GM06990 (cell line): ENCODE measurements around the gene OR6C68.
"Not testable (repeated sequence)": the region's sequence is repeated elsewhere in the genome, so short reads cannot be mapped to it uniquely, and the experiment has no call there.

Source experiments
- DNase-seq: peaks from one replicate; pipeline ENCODE4 v3.0.0-alpha.2; 2011; ENCODE audit not compliant: insufficient read length; ENCODE audit errors: extremely low read depth
- H3K27me3 ChIP-seq: replicated peaks from 2 replicates; pipeline ENCODE4 v1.6.0; 2011; ENCODE audit warnings: low read length; ENCODE audit not compliant: control insufficient read depth, insufficient read depth
- H3K36me3 ChIP-seq: 2 replicates; pipeline ENCODE4 v1.5.1; 2011; ENCODE audit warnings: low read length; ENCODE audit not compliant: control insufficient read depth, insufficient read depth
- H3K4me3 ChIP-seq: replicated peaks from 2 replicates; pipeline ENCODE4 v1.5.1; 2011; ENCODE audit warnings: low read depth, mild to moderate bottlenecking, control low read depth, low read length
- CTCF ChIP-seq: IDR thresholded peaks from 2 replicates; pipeline ENCODE4 v1.5.1; 2011; ENCODE audit warnings: low read length, control low read depth, mild to moderate bottlenecking, inconsistent platforms; ENCODE audit not compliant: insufficient read depth, poor library complexity, severe bottlenecking

Gene OR6C68

GRCh38 chr12:55492078-55492477 is at the start of gene OR6C68:
TSS of gene OR6C68 (plus strand) at chr12:55492378. CDS start at chr12:55492378, 0 bp downstream.
- Histone ChIP-seq H3K4me3 (no peak within 1 kb of the TSS), H3K36me3 (no peaks in the 10 kb centered on the region), H3K27me3 (no peaks in the 10 kb centered on the region)
- no peak for DNase-seq
- TF ChIP-seq CTCF, result no peak

- DNase-seq, result no peak
- no peak within 1 kb of the TSS for H3K4me3 ChIP-seq
- no peaks in the 10 kb centered on the region for H3K27me3 ChIP-seq
- no peaks in the 10 kb centered on the region for H3K36me3 ChIP-seq
- TF ChIP-seq CTCF, result no peak
Measured at GRCh38 chr12:55443776-55444175, 48.4 kb upstream of the OR6C68 start, which contains the start of gene OR6C2. TSS of gene OR6C2 (plus strand) at chr12:55444076. CDS start at chr12:55452214, 8,138 bp downstream.

- TF ChIP-seq CTCF, result no peak
- H3K4me3 ChIP-seq, result no peak overlapping the region
Measured at GRCh38 chr12:55445357-55445756, 46.8 kb upstream of the OR6C68 start.

GRCh38 chr12:55446326-55446725 is 45.9 kb upstream of the OR6C68 start:
- Histone ChIP-seq H3K27me3 (no peaks in the 10 kb centered on the region), H3K36me3 (no peaks in the 10 kb centered on the region), H3K4me3 (no peak overlapping the region)
- TF ChIP-seq CTCF, result no peak
- DNase-seq, result no peak

More at GRCh38 chr12:55445357-55445756, 46.8 kb upstream of the OR6C68 start:
- no peak for DNase-seq
- Histone ChIP-seq H3K27me3 (no peaks in the 10 kb centered on the region), H3K36me3 (no peaks in the 10 kb centered on the region)

GRCh38 chr12:55448825-55449224 is 43.4 kb upstream of the OR6C68 start:
- no peak overlapping the region for H3K4me3 ChIP-seq
- TF ChIP-seq CTCF, result no peak
- DNase-seq, result no peak
- no peaks in the 10 kb centered on the region for H3K27me3 ChIP-seq
- H3K36me3 ChIP-seq, result no peaks in the 10 kb centered on the region

- not testable (repeated sequence) for H3K27me3 ChIP-seq, DNase-seq
Measured at GRCh38 chr12:55464926-55465325, 27.3 kb upstream of the OR6C68 start.

More at GRCh38 chr12:55464926-55465325, 27.3 kb upstream of the OR6C68 start:
- not testable (repeated sequence) for H3K4me3 ChIP-seq, H3K36me3 ChIP-seq
